BJ (cell line): Measurements from ENCODE around the gene ZNF234. TPM values are rescaled to one million over a fixed set of nuclear protein-coding genes. Genes with fewer than 3 reads are reported as not detected.
"Not testable (repeated sequence)": the region's sequence is repeated elsewhere in the genome, so short reads cannot be mapped to it uniquely, and the experiment has no call there.

Experiments used
- CTCF ChIA-PET: fragments of 350-600 bp; formaldehyde crosslinking; extraction: SDS; loops from one replicate; lab custom pipeline; 2021; ENCODE audit warnings: antibody characterized with exemption, inconsistent platforms; lab: Yijun Ruan, JAX
- POLR2A ChIA-PET: fragments of 300-600 bp; sonication (Branson Sonifier 250); formaldehyde crosslinking; extraction: SDS; loops from one replicate; lab custom pipeline; 2021; ENCODE audit warnings: antibody characterized with exemption; lab: Charles Lee
- DNase-seq: peaks from one replicate; pipeline ENCODE4 v3.0.0-alpha.2; 2011; ENCODE audit warnings: low read depth
- H3K27me3 ChIP-seq: 2 replicates; pipeline ENCODE4 v1.6.0; 2011; ENCODE audit warnings: low read length; ENCODE audit not compliant: control insufficient read depth, insufficient read depth
- H3K36me3 ChIP-seq: 2 replicates; pipeline ENCODE4 v1.5.1; 2011; ENCODE audit warnings: low read length; ENCODE audit not compliant: control insufficient read depth, insufficient read depth
- H3K4me3 ChIP-seq: 2 replicates; pipeline ENCODE4 v1.5.1; 2011; ENCODE audit warnings: low read depth, mild to moderate bottlenecking, control low read depth, low read length
- polyA plus RNA-seq: library from polyadenylated mRNA; depleted of rRNA; stranded (reverse); fragments of >200 nt; gene quantifications from 2 replicates; pipeline ENCODE4 v1.2.3, GENCODE V29; 2011
- TF ChIP-seq, protein P1 (sequence below): IDR thresholded peaks from 2 replicates; pipeline ENCODE4 v1.5.1; 2011; ENCODE audit warnings: low read depth, mild to moderate bottlenecking, control low read depth, inconsistent platforms, low read length, moderate library complexity; ENCODE audit not compliant: insufficient read depth

ZNF234 gene
- polyA plus RNA-seq, 1 experiment, result 3.1 TPM

DNA sequence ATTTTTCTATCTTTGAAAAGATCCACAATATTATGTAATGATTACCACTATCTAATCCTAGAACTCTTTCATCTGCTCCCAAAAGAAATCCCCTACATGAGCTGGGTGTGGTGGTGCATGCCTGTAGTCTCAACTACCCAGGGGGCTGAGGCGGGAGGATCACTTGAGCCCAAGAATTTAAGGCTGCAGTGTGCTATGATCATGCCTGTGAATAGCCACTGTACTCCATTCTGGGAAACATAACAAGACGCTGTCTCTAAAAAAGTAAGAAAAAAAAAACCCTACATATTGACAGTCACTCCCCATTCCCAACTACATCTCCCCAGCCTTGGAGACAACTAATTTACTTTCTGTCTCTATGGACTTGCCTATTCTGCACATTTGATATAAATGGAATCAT is 22.4 kb downstream of the ZNF234 start:
- POLR2A ChIA-PET, result no interaction called here

DNA sequence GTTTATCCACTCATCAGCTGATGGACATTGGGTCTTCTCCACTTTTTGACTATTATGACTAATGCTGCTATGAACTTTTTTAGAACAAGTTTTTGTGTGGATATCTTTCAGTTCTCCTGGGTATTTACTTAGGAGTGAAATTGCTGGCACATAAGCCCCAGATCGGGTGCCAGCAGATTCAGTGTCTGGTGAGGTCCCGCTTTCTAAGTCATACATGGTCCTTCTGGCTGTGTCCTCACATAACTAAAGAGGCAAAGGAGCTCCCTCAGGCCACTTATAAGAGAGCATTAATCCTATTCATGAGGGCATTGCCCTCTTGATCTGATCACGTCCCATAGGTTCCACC is 22.9 kb downstream of the ZNF234 start:
- no peaks in the 10 kb centered on the region for H3K27me3 ChIP-seq
- peaks cover 4% of the 10 kb centered on the region; the same call in 1 of the 2 replicates for H3K36me3 ChIP-seq
- peak overlapping the region; percentile 28 for H3K4me3 ChIP-seq
- no peak for DNase-seq
- ChIA-PET POLR2A (no interaction called here), CTCF (interaction anchor here (1.6 kb wide), 1 partner anchor 43 kb away, joined by 5 read pairs; no protein-coding TSS in a partner anchor)
- TF ChIP-seq, protein P1, sequence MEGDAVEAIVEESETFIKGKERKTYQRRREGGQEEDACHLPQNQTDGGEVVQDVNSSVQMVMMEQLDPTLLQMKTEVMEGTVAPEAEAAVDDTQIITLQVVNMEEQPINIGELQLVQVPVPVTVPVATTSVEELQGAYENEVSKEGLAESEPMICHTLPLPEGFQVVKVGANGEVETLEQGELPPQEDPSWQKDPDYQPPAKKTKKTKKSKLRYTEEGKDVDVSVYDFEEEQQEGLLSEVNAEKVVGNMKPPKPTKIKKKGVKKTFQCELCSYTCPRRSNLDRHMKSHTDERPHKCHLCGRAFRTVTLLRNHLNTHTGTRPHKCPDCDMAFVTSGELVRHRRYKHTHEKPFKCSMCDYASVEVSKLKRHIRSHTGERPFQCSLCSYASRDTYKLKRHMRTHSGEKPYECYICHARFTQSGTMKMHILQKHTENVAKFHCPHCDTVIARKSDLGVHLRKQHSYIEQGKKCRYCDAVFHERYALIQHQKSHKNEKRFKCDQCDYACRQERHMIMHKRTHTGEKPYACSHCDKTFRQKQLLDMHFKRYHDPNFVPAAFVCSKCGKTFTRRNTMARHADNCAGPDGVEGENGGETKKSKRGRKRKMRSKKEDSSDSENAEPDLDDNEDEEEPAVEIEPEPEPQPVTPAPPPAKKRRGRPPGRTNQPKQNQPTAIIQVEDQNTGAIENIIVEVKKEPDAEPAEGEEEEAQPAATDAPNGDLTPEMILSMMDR, result no peak

More for the DNA sequence above, 22.4 kb downstream of the ZNF234 start:
- DNase-seq, result no peak
- TF ChIP-seq, protein P1, result no peak
- CTCF ChIA-PET, result interaction anchor here (1.6 kb wide), 1 partner anchor 43 kb away, joined by 5 read pairs; no protein-coding TSS in a partner anchor
- Histone ChIP-seq H3K36me3 (peaks cover 4% of the 10 kb centered on the region; the same call in 1 of the 2 replicates), H3K4me3 (no peak overlapping the region), H3K27me3 (no peaks in the 10 kb centered on the region)

DNA sequence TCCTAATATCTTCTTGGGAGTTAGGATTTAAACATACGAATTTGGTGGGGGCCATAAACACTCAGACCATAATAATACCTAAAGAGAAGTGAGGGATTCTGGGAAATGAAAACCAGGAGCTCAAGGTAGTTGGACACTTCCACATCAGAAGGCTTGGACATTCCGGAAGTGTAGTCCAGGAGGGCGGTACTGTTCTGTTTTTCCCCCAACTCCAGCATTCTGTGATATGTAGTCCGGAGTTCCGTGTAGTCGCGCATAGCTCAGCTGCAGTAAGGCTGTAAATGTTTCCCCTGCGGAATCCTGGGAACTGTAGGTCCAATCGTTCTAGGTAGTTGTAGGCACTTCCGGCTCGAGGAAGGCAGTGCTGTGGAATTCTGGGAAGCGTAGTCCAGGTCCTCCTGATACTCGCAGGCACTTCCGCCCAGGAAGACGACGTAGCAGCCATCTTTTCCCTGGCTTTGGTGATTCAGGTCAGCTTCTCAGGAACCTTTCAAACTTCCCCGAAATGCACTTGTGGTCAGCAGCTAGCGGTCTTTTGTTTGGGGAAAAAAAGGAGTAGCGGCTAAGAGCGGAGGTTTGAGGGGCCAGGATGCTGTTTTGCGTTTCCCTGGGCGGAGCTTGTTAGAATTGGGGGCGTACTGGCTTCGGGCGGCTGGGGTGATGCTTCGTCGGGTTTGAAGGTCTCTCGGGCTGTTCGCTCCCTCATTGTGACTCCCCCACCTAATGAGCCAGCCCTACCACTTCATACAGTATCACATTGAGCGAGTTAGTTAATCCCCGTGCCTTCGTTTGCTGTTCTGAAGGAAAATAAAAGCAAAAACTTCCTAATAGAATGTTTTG is 23.5 kb downstream of the ZNF234 start, which contains the start of gene ZNF226:
Gene ZNF226 (plus strand): TSS at position 428 of the 840 bp plus-strand sequence. CDS start 4,981 bp downstream, outside the sequence.
- TF ChIP-seq, protein P1, result no peak
- peaks cover 5% of the 10 kb centered on the region; the same call in 1 of the 2 replicates for H3K36me3 ChIP-seq
- no peaks in the 10 kb centered on the region for H3K27me3 ChIP-seq
- ChIA-PET POLR2A (interaction anchor here (0.6 kb wide), 1 partner anchor 1883 kb away, joined by 3 read pairs; no protein-coding TSS in a partner anchor), CTCF (interaction anchor here (1.0 to 1.6 kb wide), 2 partner anchors 12 to 42 kb away, joined by 4 to 5 read pairs; no protein-coding TSS in a partner anchor)
- peak within 1 kb of the TSS; percentile 75 for H3K4me3 ChIP-seq
- peak; percentile 97 for DNase-seq

DNA sequence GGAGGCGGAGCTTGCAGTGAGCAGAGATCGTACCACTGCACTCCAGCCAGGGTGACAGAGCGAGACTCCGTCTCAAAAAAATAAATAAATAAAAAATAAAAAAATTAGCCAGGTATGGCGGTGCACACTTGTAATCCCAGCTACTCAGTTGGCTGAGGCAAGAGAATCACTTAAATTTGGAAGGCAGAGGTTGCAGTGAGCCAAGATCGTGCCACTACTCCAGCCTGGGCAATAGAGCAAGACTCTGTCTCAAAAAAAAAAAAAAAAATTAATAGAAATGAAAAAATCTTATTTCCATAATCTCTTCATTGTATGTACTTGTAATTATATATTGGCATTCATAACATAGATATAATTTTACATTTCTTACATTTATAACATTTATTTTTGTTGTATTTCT is 29.3 kb downstream of the ZNF234 start:
- POLR2A ChIA-PET, H3K4me3 ChIP-seq, H3K27me3 ChIP-seq, DNase-seq, CTCF ChIA-PET: not testable (repeated sequence)
- peaks cover 21% of the 10 kb centered on the region for H3K36me3 ChIP-seq

DNA sequence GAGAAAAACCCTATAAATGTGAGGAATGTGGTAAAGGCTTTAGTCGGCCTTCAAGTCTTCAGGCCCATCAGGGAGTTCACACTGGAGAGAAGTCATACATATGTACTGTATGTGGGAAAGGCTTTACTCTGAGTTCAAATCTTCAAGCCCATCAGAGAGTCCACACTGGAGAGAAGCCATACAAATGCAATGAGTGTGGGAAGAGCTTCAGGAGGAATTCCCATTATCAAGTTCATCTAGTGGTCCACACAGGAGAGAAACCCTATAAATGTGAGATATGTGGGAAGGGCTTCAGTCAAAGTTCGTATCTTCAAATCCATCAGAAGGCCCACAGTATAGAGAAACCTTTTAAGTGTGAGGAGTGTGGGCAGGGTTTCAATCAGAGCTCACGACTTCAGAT is 35.2 kb downstream of the ZNF234 start:
- TF ChIP-seq, protein P1, result no peak
- H3K4me3 ChIP-seq, result no peak overlapping the region
- H3K27me3 ChIP-seq, result no peaks in the 10 kb centered on the region
- H3K36me3 ChIP-seq, result peaks cover 20% of the 10 kb centered on the region
- no peak for DNase-seq
- ChIA-PET POLR2A (no interaction called here), CTCF (interaction anchor here (0.6 kb wide), 1 partner anchor 53 kb away, joined by 3 read pairs; no protein-coding TSS in a partner anchor)
